HG03558 (cell line): ENCODE data around the gene AAGAB.
"Not testable (repeated sequence)": the region's sequence is repeated elsewhere in the genome, so short reads cannot be mapped to it uniquely, and the experiment has no call there.

ENCODE experiments used
- ATAC-seq: cut with Tn5 transposase; IDR thresholded peaks from one replicate; pipeline ENCODE4 v1.9.1; 2021; ENCODE audit warnings: moderate number of reproducible peaks; ENCODE audit not compliant: unreplicated experiment; ENCODE audit errors: extremely low read depth

The AAGAB gene

GRCh38 chr15:67156426-67156825, 98.0 kb downstream of the AAGAB start:
- ATAC-seq: no peak

- no peak for ATAC-seq
These were observed 100.2 kb downstream of the AAGAB start for GRCh38 chr15:67154249-67154648.

GRCh38 chr15:67153044-67153443, 101.4 kb downstream of the AAGAB start:
- not testable (repeated sequence) for ATAC-seq

- ATAC-seq: no peak
These were observed 102.0 kb downstream of the AAGAB start for GRCh38 chr15:67152429-67152828.
